PC-3 (cell line): ENCODE measurements around the gene PTCHD4. TPM values are rescaled to one million over a fixed set of nuclear protein-coding genes. Genes with fewer than 3 reads are reported as not detected.

ENCODE experiments used
- ATAC-seq: fragments of 200-7000 bp; cut with Tn5 transposase; 2 replicates; pipeline ENCODE4 v1.9.1; 2020; ENCODE audit warnings: mild to moderate bottlenecking, moderate library complexity
- BruUV-seq: library from RNA; stranded (reverse); fragments of 400-500 nt; replicated peaks from 2 replicates; lab custom pipeline; 2021; lab: Mats Ljungman, UMichigan
- CTCF ChIA-PET: fragments of 300-600 bp; sonication (Branson Sonifier 250); formaldehyde crosslinking; loops from one replicate; lab custom pipeline; 2022; ENCODE audit warnings: antibody characterized with exemption; lab: Charles Lee
- POLR2A ChIA-PET: fragments of 300-600 bp; sonication (Branson Sonifier 250); formaldehyde crosslinking; loops from one replicate; lab custom pipeline; 2022; ENCODE audit warnings: antibody characterized with exemption; ENCODE audit not compliant: unreplicated experiment; lab: Charles Lee
- DNase-seq: peaks from one replicate; pipeline ENCODE4 v3.0.0-alpha.2; 2015
- H2AFZ ChIP-seq: fragments of 300-600 bp; sonication (generic); 2 replicates; pipeline ENCODE4 v1.6.0; 2016; ENCODE audit warnings: antibody characterized with exemption, low read length
- H3F3A ChIP-seq: fragments of 300-600 bp; sonication (generic); one replicate; pipeline ENCODE4 v1.6.0; 2017; ENCODE audit warnings: antibody characterized with exemption, low read length, control low read depth, mild to moderate bottlenecking; ENCODE audit not compliant: unreplicated experiment
- H3K27ac ChIP-seq: fragments of 300-600 bp; sonication (generic); 2 replicates; pipeline ENCODE4 v1.5.1; 2016; ENCODE audit warnings: mild to moderate bottlenecking, low read length
- H3K27me3 ChIP-seq: fragments of 300-600 bp; sonication (generic); 2 replicates; pipeline ENCODE4 v1.6.1; 2016; ENCODE audit warnings: low read length, mixed read lengths
- H3K36me3 ChIP-seq: fragments of 300-600 bp; sonication (generic); 2 replicates; pipeline ENCODE4 v1.6.1; 2016; ENCODE audit warnings: low read depth, mixed run types, low read length, mixed read lengths
- H3K4me1 ChIP-seq: fragments of 300-600 bp; sonication (generic); 2 replicates; pipeline ENCODE4 v1.5.1; 2016; ENCODE audit warnings: low read length; ENCODE audit not compliant: insufficient read depth
- H3K4me2 ChIP-seq: fragments of 300-600 bp; sonication (generic); 2 replicates; pipeline ENCODE4 v1.6.0; 2016; ENCODE audit warnings: low read length
- H3K4me3 ChIP-seq: fragments of 300-600 bp; sonication (generic); 2 replicates; pipeline ENCODE4 v1.5.1; 2016; ENCODE audit warnings: mild to moderate bottlenecking, low read length, mixed read lengths
- H3K79me2 ChIP-seq: fragments of 300-600 bp; sonication (generic); 2 replicates; pipeline ENCODE4 v1.6.1; 2017; ENCODE audit warnings: low read length, mixed read lengths
- H3K9ac ChIP-seq: fragments of 300-600 bp; sonication (generic); 2 replicates; pipeline ENCODE4 v1.6.0; 2016; ENCODE audit warnings: mild to moderate bottlenecking, low read length
- H3K9me2 ChIP-seq: fragments of 300-600 bp; sonication (generic); replicated peaks from 2 replicates; pipeline ENCODE4 v1.6.1; 2016; ENCODE audit warnings: mixed run types, low read length, mixed read lengths
- H3K9me3 ChIP-seq: fragments of 300-600 bp; sonication (generic); 2 replicates; pipeline ENCODE4 v1.6.1; 2016; ENCODE audit warnings: low read length, mixed read lengths
- H4K20me1 ChIP-seq: fragments of 300-600 bp; sonication (generic); 2 replicates; pipeline ENCODE4 v1.6.1; 2016; ENCODE audit warnings: low read length, mixed read lengths
- EZH2 ChIP-seq: fragments of 300-600 bp; sonication (generic); IDR thresholded peaks from one replicate; pipeline ENCODE4 v1.6.1; 2017; ENCODE audit warnings: antibody characterized with exemption, mild to moderate bottlenecking, low read length; ENCODE audit not compliant: unreplicated experiment
- EZH2phosphoT487 ChIP-seq: fragments of 300-600 bp; sonication (generic); IDR thresholded peaks from 2 replicates; pipeline ENCODE4 v1.6.1; 2018; ENCODE audit warnings: mild to moderate bottlenecking, antibody characterized with exemption, low read length, borderline replicate concordance
- intact Hi-C: fragments of 100-400 bp; cut with micrococcal nuclease; formaldehyde crosslinking; loops from 2 replicates; pipeline ENCODE4 v1.9.0; 2023
- total RNA-seq: library from RNA; depleted of rRNA; stranded (reverse); fragments of >200 nt; gene quantifications from 2 replicates; pipeline ENCODE4 v1.2.3, GENCODE V29; 2014
- TF ChIP-seq, protein P1 (sequence below): fragments of 300-600 bp; sonication (generic); conservative IDR thresholded peaks from 2 replicates; pipeline ENCODE4 v1.5.1; 2017; ENCODE audit warnings: antibody characterized with exemption, low read depth, mild to moderate bottlenecking, low read length

PTCHD4 gene
- total RNA-seq, 1 experiment from 2014 or later: not detected

DNA sequence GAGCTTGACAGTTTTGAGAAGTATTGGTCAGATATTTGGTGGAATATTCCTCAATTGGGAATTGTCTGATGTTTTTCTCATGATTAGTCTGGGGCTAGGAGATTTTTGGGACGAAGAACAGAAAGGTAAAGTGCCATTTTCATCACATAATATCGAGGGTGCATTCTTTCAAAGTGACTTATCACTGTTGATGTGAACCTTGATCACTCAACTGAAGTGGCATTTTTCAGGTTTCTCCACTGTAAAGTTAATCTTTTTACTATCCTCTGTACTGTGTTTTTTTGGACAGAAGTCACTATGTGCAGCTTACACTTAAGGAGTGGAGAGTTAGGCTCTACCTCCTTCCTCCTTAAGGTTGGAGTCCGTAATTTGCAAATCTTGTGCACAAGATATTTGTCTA, 39.2 kb downstream of the PTCHD4 start:
- Histone ChIP-seq H3K4me3 (no peak overlapping the region), H3K27me3 (no peaks in the 10 kb centered on the region), H3K79me2 (no peaks in the 10 kb centered on the region), H4K20me1 (no peaks in the 10 kb centered on the region), H3K4me2 (no peak overlapping the region), H3K4me1 (peaks cover 17% of the 10 kb centered on the region), H3K9me2 (no peaks in the 10 kb centered on the region), H3K9me3 (0 out of 2 replicates have a peak, but pooled peaks cover 4% of the 10 kb centered on the region), H3F3A (no peaks in the 10 kb centered on the region), H2AFZ (no peak overlapping the region), H3K27ac (no peak overlapping the region), H3K9ac (no peak overlapping the region), H3K36me3 (no peaks in the 10 kb centered on the region)
- TF ChIP-seq, protein P1, sequence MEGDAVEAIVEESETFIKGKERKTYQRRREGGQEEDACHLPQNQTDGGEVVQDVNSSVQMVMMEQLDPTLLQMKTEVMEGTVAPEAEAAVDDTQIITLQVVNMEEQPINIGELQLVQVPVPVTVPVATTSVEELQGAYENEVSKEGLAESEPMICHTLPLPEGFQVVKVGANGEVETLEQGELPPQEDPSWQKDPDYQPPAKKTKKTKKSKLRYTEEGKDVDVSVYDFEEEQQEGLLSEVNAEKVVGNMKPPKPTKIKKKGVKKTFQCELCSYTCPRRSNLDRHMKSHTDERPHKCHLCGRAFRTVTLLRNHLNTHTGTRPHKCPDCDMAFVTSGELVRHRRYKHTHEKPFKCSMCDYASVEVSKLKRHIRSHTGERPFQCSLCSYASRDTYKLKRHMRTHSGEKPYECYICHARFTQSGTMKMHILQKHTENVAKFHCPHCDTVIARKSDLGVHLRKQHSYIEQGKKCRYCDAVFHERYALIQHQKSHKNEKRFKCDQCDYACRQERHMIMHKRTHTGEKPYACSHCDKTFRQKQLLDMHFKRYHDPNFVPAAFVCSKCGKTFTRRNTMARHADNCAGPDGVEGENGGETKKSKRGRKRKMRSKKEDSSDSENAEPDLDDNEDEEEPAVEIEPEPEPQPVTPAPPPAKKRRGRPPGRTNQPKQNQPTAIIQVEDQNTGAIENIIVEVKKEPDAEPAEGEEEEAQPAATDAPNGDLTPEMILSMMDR: no peak
- TF ChIP-seq EZH2phosphoT487 (no peak), EZH2 (no peak)
- intact Hi-C loops: no loop called here
- no TSS peak for BruUV-seq
- ChIA-PET POLR2A (no interaction called here), CTCF (no interaction called here)
- ATAC-seq (no peak), DNase-seq (no peak)

DNA sequence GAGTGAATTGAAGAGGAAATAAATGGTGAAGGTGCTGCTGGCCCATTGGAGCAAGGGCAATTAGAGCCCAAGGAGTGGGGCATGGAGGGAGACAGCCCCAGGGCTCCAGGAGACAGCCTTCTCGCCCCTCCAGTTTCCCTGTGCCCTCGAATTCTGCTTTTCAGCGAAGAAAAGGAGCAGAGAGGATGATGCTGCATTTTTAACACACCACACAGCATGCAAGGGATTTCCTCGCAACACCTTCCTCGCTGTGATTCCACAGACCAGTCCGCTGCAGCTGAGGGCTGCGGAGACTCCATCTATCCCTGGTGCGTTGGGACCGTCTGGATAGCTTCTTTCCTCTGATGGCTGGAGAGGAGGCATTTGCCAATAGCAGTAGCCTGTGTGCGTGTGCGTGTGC, 41.7 kb downstream of the PTCHD4 start:
- no peaks in the 10 kb centered on the region for H3F3A ChIP-seq
- no peak overlapping the region for H3K4me2 ChIP-seq
- H3K4me3 ChIP-seq: no peak overlapping the region
- H3K9me2 ChIP-seq: no peaks in the 10 kb centered on the region
- TF ChIP-seq EZH2phosphoT487: no peak
- TF ChIP-seq, protein P1: no peak
- TF ChIP-seq EZH2: no peak
- ChIA-PET CTCF (no interaction called here), POLR2A (no interaction called here)
- H3K79me2 ChIP-seq: no peaks in the 10 kb centered on the region
- intact Hi-C loops: no loop called here
- ATAC-seq: no peak
- no peak for DNase-seq
- no peak overlapping the region for H3K9ac ChIP-seq
- H3K27me3 ChIP-seq: no peaks in the 10 kb centered on the region
- peaks cover 2% of the 10 kb centered on the region; the same call in 1 of the 2 replicates for H3K4me1 ChIP-seq
- no peaks in the 10 kb centered on the region for H3K9me3 ChIP-seq
- no peak overlapping the region for H2AFZ ChIP-seq
- no TSS peak for BruUV-seq
- H3K36me3 ChIP-seq: no peaks in the 10 kb centered on the region
- H4K20me1 ChIP-seq: no peaks in the 10 kb centered on the region
- H3K27ac ChIP-seq: no peak overlapping the region

GRCh38 chr6:48068278-48069251, 42.4 kb downstream of the PTCHD4 start:
- Histone ChIP-seq H3K27ac (no peak overlapping the region), H4K20me1 (no peaks in the 10 kb centered on the region), H3K4me1 (no peaks in the 10 kb centered on the region), H3K9me2 (no peaks in the 10 kb centered on the region), H2AFZ (no peak overlapping the region), H3K9ac (no peak overlapping the region), H3K79me2 (no peaks in the 10 kb centered on the region), H3K9me3 (no peaks in the 10 kb centered on the region), H3K4me3 (no peak overlapping the region), H3F3A (no peaks in the 10 kb centered on the region), H3K4me2 (no peak overlapping the region), H3K27me3 (no peaks in the 10 kb centered on the region), H3K36me3 (no peaks in the 10 kb centered on the region)
- intact Hi-C loops: no loop called here
- ATAC-seq (peak; percentile 24), DNase-seq (no peak)
- BruUV-seq: no TSS peak
- TF ChIP-seq, protein P1: no peak
- no peak for TF ChIP-seq EZH2
- no peak for TF ChIP-seq EZH2phosphoT487
- ChIA-PET CTCF (no interaction called here), POLR2A (no interaction called here)
